HG02840 (cell line): ENCODE data around the gene PSMD1.
"Not testable (repeated sequence)": the region's sequence is repeated elsewhere in the genome, so short reads cannot be mapped to it uniquely, and the experiment has no call there.

Experiments used
- ATAC-seq: cut with Tn5 transposase; IDR thresholded peaks from one replicate; pipeline ENCODE4 v1.9.1; 2021; ENCODE audit warnings: mild to moderate bottlenecking, moderate library complexity, moderate number of reproducible peaks; ENCODE audit not compliant: unreplicated experiment, low FRiP score

The PSMD1 gene

GRCh38 chr2:231181860-231182512 is 125.3 kb downstream of the PSMD1 start:
- no peak for ATAC-seq

GRCh38 chr2:231182513-231182899 is 125.8 kb downstream of the PSMD1 start:
- no peak for ATAC-seq

GRCh38 chr2:231183851-231184250 is 127.2 kb downstream of the PSMD1 start:
- ATAC-seq, result no peak

DNA sequence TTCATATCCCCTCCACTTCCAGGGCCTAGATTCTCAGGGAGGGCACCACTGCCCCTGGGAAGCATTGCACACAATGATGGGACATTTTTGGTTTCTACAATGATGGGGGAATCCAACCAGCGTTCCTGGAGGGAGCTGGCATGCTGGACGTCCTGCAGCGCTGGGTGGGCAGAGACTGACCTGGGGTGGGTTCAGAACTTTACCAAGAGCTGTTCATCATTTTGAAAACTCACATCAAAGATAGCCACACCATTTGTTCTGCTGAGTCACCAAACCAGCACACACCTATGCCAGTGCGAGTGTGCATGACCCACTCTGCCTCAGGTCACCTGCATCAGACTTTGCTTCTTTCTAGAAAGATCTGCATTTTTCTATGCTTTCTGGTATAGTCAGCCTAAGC is 127.7 kb downstream of the PSMD1 start:
- no peak for ATAC-seq

DNA sequence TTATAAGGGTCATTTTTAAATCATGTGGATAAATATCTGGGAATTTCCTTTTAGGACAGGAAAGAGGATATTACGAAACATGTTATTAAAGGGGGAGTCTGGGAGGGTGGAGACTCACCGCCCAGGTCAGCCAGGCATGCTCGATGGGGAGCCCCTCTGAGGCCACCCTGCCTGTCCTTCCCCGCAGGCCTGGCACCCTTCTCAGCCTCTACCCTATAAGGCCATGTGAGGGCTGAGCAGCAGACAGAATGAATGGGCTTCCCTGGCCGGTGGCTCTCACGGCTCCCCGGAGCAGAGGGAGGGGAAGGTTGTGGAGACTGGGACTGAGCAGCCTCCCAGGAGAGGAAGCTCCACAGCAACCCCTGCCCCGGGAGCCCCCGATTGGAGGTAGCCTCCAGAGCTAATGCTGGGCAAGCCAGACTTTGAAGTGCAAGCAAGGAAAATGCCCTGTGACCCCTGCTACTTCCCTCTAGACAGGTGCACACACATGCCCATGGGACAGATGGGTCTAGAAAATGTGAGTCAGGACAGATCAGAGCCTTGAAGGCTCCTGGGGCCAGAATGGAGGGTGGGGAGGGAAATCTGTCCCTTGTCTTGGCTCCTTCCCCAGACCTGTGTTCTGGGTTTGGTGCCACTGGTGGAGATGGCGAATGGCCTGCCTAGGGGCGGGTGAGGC is 128.5 kb downstream of the PSMD1 start:
- ATAC-seq, result no peak

GRCh38 chr2:231185886-231186285 is 129.2 kb downstream of the PSMD1 start:
- ATAC-seq, result no peak

DNA sequence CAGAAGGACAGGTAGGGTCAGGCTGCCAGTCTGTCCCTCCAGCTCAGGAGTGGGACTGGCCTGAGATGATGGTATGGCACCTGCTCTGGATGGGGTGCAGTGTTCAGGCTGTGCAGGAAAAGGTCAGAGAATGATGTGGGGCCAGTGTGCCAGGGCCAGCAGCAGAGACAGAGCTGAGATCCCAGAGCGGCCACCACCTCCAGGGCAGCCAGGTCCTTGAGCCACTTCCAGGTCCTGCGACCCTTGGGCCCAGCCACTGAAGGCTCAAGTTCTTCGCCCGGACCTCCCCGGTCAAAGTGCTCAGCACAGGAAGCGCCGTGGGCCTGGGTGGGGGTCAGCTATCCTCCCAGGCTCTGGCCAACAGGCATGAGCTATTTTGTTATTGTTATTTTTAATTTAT is 129.7 kb downstream of the PSMD1 start:
- ATAC-seq, result no peak

GRCh38 chr2:231187736-231188505 is 131.3 kb downstream of the PSMD1 start:
- ATAC-seq, result no peak

DNA sequence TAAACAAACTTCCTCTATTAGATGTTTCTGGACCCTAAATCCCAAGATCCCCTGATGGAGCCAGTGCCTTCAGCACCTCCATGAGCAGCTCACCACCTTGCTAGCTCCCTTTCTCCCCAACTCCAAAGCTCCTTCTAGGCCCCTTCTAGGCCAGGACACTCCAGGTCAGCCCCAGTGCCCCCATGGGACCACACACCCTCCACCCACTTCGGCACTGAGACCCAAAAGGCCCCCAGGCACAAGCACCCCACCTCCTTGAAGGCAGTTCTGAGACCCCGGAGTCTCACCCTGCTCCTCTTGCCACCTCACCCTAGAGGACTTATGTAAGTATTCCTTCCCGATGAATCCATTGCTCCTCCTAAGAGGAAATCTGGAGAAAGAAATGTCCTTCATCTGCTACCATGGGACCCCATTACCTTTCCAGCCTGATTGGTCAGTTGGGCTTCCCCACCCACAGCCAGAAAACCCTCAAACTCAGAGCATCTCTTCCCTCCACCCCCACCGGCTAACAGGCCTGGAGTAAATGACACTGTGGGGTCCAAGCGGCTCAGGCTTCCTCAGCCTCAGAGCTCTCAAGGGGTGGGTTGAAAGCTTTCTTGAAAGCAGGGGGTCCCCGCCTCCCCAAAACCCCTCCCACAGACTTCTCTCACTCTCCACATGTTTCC is 132.0 kb downstream of the PSMD1 start:
- ATAC-seq, result no peak

- ATAC-seq, result no peak
Measured at GRCh38 chr2:231189171-231189530, 132.5 kb downstream of the PSMD1 start.

DNA sequence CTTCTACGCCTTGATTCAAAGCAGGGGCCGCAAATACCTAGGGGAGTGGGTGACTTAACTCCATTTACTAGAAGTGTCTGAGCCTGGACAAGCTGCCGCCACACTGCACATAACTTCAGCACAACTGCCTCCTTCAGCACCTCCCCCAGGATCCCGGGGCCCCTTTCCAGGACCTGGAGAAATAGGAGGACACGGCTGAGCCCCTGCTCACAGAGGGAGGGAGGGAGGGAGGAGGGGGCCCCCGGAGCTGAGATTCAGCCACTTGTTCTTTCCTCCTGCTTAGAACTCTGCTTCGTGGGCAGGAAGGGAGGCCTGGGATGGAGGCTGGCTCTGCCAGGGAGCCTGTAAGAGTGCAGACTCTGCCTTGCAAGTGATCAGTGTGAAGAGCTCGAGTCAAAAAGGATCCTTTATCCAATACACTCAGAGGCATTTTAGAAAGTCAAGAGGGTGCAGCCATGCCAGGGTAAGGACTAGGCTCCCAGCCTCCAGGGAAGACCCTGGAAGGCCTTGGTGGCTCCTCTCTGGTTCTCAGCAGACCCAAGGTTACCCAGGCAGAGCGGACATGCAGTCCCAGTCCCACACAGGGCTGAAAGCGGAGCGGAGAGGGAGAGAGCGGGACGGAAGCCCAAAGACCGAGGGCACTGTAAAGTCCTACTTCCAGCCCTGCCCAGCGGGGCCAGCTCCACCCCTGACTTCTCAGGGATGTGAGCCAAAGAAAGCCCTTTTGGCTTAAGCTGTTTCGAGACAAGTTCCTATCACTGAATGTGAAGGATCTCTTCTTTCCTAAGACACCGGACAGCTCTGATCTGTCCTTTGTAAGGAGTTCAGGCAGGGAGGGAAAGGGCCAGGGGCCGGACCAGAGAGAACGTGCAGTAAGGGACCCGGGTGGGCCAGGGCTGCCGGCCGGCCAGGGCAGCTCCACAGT is 133.2 kb downstream of the PSMD1 start:
- ATAC-seq, result no peak

DNA sequence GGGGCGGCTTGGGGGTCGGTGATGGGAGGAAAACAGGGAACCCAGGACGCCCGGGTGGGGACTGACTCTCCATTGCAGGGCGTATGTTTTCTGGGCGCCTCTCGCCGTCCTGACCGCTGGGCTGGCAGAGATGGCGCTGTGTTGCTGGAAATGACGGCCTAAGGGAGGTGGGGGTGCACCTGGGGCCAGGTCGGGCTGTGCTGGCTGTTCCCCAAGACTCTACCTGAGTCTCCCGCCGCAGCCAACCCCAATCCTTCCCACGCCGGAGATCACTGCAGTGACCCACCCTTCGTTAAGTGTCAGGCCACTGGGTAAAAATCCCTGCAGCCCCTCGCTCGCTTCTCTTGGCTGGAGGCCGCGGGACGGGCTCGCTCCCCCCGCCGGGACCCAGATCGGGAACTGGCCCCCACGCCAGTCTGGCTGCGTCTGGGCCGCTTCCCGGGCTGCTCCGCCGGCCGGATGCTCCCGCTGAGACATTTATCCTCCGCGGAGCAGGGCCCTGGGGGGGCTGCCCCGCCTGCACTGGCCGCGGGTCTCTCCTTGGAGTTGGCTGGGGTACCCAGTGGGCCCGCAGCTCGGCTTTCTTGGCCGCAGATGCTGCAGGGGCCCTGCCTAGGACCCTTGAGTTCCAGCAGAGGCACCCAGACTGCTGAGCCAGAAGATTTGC is 134.0 kb downstream of the PSMD1 start:
- ATAC-seq, result no peak

- ATAC-seq, result no peak
Measured at GRCh38 chr2:231191896-231192872, 135.5 kb downstream of the PSMD1 start.

GRCh38 chr2:231193216-231193615 is 136.5 kb downstream of the PSMD1 start:
- no peak for ATAC-seq

- ATAC-seq, result no peak
Measured at GRCh38 chr2:231196592-231196991, 139.9 kb downstream of the PSMD1 start.

DNA sequence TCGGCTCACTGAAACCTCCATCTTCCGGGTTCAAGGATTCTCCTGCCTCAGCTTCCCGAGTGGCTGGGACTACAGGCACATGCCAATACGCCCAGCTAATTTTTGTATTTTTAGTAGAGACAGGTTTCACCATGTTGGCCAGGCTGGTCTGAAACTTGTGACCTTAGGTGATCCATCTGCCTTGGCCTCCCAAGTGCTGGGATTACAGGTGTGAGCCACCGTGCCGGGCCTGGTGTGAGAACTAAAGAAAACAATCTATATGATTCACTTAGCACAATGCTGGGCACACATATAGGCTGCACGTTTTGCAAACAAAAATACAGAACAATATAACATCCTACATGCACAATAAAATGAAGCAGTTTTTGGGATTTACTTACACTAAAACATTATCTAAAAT is 140.5 kb downstream of the PSMD1 start:
- not testable (repeated sequence) for ATAC-seq

DNA sequence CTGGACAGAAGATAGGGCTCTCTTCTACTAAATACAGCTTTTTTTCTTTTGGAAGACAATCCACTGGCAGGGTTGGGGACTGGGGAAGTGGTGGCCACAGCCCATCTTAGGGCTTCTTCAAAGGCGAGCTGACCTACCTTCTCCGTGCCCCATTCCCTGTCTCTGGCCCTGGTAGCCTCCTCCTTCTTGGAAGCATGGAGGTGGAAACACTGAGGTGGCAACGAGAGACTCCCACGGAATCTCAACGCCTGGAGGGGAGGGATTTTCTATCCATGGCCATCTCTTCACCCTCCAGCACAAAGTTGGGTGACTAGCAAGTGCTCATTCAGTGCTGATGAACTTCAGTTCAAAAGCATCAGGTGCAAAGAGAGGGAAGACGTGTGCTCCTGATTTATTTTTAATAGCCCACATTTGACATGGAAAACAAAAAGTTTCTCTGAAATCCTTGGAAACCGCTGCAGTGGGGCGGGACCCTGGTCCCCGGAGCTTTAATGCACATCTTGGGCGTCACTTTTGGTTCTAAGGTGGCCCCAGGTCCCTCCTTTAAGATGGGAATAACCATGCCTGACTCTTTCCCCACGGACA is 141.1 kb downstream of the PSMD1 start:
- ATAC-seq, result no peak
